ENCODE data around the gene TMEM61. TPM values are rescaled to one million over a fixed set of nuclear protein-coding genes. Genes with fewer than 3 reads are reported as not detected.
"Not testable (repeated sequence)": the region's sequence is repeated elsewhere in the genome, so short reads cannot be mapped to it uniquely, and the experiment has no call there.

Gene TMEM61
- total RNA-seq, 3 donors from 2014 or later, result 4.9 to 17.9 (median 8.5) TPM

DNA sequence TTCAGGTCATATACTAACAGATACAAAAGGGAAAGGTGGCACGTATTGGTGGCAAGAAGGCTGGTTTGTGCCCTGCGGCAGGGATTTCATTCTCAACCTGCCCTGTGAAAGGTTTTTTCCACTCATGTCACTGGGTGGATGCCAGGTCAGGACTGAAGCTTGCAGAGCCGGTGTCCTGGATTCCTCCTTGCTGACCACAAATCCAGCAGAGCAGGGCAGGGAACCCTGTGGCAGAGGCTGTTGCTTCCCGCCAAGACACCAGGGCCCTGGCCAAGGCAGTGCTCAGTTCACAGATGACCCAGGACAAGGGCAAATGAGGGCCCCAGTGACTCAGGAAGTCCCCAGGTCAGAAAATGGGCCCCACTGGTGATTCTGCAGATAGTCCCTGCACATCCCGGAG, 34.7 kb downstream of the TMEM61 start:
- TF ChIP-seq, protein P1, sequence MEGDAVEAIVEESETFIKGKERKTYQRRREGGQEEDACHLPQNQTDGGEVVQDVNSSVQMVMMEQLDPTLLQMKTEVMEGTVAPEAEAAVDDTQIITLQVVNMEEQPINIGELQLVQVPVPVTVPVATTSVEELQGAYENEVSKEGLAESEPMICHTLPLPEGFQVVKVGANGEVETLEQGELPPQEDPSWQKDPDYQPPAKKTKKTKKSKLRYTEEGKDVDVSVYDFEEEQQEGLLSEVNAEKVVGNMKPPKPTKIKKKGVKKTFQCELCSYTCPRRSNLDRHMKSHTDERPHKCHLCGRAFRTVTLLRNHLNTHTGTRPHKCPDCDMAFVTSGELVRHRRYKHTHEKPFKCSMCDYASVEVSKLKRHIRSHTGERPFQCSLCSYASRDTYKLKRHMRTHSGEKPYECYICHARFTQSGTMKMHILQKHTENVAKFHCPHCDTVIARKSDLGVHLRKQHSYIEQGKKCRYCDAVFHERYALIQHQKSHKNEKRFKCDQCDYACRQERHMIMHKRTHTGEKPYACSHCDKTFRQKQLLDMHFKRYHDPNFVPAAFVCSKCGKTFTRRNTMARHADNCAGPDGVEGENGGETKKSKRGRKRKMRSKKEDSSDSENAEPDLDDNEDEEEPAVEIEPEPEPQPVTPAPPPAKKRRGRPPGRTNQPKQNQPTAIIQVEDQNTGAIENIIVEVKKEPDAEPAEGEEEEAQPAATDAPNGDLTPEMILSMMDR (IDR thresholded peaks at IDR 0.05), result no peak
- Histone ChIP-seq H3K4me3 (no peak overlapping the region), H3K36me3 (ENCODE audit: low read depth) (no peaks in the 10 kb centered on the region), H3K4me1 (ENCODE audit: low read depth) (no peaks in the 10 kb centered on the region), H3K9me3 (no peaks in the 10 kb centered on the region)
- intact Hi-C loops (cut with DNase I, micrococcal nuclease), result no loop called here
- DNase-seq (no peak), ATAC-seq (no peak)

DNA sequence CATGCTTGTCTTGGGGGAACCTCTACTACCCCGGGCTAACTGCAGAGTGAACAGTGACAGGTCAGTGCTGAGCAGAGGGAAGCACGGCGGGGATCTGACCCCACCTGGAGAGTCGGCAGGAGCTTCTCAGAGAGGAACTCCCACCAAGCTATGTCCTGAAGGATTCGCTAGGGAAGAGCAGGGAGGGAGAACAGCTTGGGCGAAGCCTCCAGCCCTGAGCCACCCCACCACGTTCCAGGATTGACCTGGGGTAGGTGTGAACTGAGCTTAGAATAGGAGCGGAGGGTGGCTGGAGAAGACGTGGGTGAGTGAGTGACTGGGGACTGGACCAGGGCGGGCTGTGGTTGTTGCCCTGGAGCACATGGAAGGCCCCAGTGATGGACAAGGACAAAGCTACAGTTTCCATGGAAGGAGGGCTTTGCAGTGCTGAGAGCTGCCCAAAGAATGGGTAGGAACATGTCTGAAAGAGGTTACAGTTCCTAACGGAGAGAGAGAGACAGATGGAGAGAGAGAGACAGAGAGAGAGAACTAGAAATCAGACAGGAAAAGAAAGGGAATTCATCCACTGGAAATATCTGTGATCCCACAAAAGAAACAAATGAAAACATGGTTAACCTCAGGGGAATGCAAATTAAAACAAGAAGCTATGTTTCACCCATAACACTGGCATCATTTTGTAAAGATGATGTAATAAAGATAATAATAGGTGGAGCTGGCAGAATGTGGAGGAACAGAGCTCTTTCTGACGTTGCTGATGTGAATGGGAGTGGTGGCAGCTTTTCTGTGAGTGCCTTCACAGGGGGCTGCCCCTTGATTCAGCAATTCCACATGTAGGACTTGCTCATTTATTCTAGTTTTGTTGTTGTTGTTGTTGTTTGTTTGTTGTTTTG, 35.5 kb downstream of the TMEM61 start:
- Histone ChIP-seq H3K4me1 (ENCODE audit: low read depth) (no peaks in the 10 kb centered on the region), H3K36me3 (ENCODE audit: low read depth) (no peaks in the 10 kb centered on the region), H3K4me3 (no peak overlapping the region), H3K9me3 (no peaks in the 10 kb centered on the region)
- TF ChIP-seq, protein P1 (IDR thresholded peaks at IDR 0.05), result no peak
- ATAC-seq, result no peak
- intact Hi-C loops (cut with DNase I, micrococcal nuclease), result no loop called here
- DNase-seq, result no peak

DNA sequence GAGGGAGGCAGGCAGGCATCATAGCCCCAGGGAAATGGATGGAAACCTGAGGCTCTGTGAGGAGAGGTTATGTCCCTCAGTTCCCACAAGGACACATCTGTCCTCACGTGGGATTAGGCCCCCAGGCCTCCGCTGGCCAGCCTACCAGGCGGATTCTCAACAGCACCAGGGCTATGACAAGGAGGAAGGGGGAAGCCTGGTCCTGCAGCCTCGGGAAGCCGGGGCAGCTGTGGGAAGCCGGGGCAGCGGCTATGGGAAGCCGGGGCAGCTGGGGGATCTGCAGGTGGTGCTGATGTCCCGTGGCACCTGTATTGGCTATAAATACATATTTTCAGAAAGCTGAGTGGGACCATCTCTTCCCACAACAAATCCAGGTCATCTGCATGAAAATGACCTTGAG, 38.0 kb downstream of the TMEM61 start:
- Histone ChIP-seq H3K4me3 (no peak overlapping the region), H3K9me3 (no peaks in the 10 kb centered on the region), H3K36me3 (ENCODE audit: low read depth) (no peaks in the 10 kb centered on the region), H3K4me1 (ENCODE audit: low read depth) (no peaks in the 10 kb centered on the region)
- no peak for DNase-seq
- TF ChIP-seq, protein P1 (IDR thresholded peaks at IDR 0.05), result no peak
- intact Hi-C loops (cut with DNase I, micrococcal nuclease), result no loop called here
- no peak for ATAC-seq

DNA sequence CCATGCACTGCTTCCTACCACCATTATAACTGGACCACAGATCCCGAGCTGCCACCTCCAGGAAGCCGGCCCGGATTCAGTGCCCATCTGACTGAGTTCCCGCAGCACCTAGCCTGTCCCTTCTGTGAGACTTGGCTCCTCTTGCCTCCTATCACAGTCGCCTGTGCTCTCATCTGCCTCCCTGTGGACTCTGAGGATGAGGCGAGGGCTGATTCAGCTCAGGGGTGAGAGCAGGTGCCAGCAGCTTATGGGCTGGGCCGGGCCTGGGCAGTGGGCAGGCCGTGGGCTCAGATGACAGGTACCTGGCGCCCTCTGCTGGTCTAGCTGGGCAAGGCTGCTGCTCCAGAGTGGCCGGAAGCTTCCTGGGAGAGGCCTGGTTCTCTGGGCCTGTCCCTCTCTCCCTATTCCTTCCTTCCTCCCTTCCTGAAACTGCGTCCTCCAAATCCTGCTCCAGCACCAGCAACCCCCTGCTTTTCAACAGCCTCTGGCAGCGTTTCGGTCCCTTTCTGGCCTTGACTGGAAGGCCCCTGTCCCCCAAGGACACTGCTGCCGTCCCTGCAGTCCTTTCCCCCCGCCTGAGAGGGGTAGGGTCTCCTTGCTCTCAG, 41.6 kb downstream of the TMEM61 start:
- Histone ChIP-seq H3K4me1 (ENCODE audit: low read depth) (no peaks in the 10 kb centered on the region), H3K36me3 (ENCODE audit: low read depth) (no peaks in the 10 kb centered on the region), H3K4me3 (no peak overlapping the region), H3K9me3 (no peaks in the 10 kb centered on the region)
- ATAC-seq (peak; percentile 100), DNase-seq (peak; percentile 86 to 93 (median 92))
- TF ChIP-seq, protein P1 (IDR thresholded peaks at IDR 0.05), result peak; percentile 76
- intact Hi-C loops (cut with DNase I, micrococcal nuclease), result no loop called here

DNA sequence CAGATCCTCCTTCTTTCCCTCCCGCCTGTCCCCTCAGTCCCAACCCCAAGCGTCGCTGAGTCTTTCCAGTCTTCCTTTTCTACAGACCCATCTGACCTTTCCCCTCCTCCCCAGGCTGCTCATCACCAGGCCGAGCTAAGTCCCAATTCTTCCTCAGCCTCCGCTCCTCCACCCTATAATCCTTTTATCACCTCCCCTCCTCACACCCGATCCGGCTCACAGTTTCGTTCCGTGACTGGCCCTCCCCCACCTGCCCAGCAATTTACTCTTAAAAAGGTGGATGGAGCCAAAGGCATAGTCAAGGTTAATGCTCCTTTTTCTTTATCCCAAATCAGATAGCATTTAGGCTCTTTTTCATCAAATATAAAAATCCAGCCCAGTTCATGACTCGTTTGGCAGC, 43.7 kb downstream of the TMEM61 start:
- H3K4me1 ChIP-seq (ENCODE audit: low read depth); ATAC-seq: not testable (repeated sequence)

DNA sequence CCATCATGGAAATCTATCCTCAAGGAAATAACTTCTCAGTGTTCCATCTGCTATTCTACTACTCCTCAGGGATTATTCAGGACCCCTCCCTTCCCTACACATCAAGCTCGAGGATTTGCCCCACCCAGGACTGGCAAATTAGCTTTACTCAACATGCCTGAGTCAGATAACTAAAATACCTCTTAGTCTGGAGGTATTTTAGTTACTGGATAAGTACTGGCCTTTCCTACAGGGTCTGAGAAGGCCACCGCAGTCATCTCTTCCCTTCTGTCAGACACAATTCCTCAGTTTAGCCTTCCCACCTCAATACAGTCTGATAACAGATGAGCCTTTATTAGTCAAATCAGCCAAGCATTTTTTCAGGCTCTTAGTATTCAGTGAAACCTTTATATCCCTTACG, 46.3 kb downstream of the TMEM61 start:
- H3K36me3 ChIP-seq (ENCODE audit: low read depth); H3K4me3 ChIP-seq; ATAC-seq; intact Hi-C loops (cut with DNase I, micrococcal nuclease); H3K9me3 ChIP-seq; H3K4me1 ChIP-seq (ENCODE audit: low read depth); DNase-seq: not testable (repeated sequence)

More for the DNA sequence above, 43.7 kb downstream of the TMEM61 start:
- intact Hi-C loops (cut with DNase I, micrococcal nuclease); H3K4me3 ChIP-seq; H3K9me3 ChIP-seq; DNase-seq; H3K36me3 ChIP-seq (ENCODE audit: low read depth): not testable (repeated sequence)

DNA sequence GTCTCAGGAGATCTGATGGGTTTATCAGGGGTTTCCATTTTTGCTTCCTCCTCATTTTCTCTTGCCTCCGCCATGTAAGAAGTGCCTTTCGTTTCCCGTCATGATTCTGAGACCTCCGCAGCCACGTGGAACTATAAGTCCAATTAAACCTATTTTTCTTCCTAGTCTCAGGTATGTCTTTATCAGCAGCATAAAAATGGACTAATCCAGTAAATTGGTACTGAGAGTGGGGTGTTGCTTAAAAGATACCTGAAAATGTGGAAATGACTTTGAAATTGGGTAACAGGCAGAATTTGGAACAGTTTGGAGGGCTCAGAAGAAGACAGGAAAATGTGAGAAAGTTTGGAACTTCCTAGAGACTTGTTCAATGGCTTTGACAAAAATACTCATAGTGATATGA, 50.7 kb downstream of the TMEM61 start:
- H3K4me1 ChIP-seq (ENCODE audit: low read depth); H3K9me3 ChIP-seq; H3K36me3 ChIP-seq (ENCODE audit: low read depth); intact Hi-C loops (cut with DNase I, micrococcal nuclease); H3K4me3 ChIP-seq; ATAC-seq; DNase-seq: not testable (repeated sequence)

Data from mucosa of descending colon (tissue), 3 donors.